SK-N-MC (cell line): ENCODE data around the gene PTPRN2.
A peak's percentile ranks its signal among the peaks of the same experiment; 100 is the strongest.

Source experiments
- EZH2 ChIP-seq: fragments of 200-600 bp; sonication (generic); IDR thresholded peaks from one replicate; pipeline ENCODE4 v1.6.1; 2017; ENCODE audit warnings: antibody characterized with exemption
- FOXP2 ChIP-seq: optimal IDR thresholded peaks from 2 replicates; pipeline ENCODE3; 2011; ENCODE audit warnings: mild to moderate bottlenecking, moderate library complexity; ENCODE audit not compliant: insufficient read depth; ENCODE audit errors: extremely low read length, control extremely low read depth
- POLR2AphosphoS5 ChIP-seq: IDR thresholded peaks from 2 replicates; pipeline ENCODE4 v1.6.1; 2012; ENCODE audit warnings: mild to moderate bottlenecking, low read depth, low read length, borderline replicate concordance

GRCh38 chr7:158374586-158374985 lies 213.0 kb downstream of the PTPRN2 start:
- no peak for TF ChIP-seq EZH2
- peak; percentile 57 for TF ChIP-seq POLR2AphosphoS5
- TF ChIP-seq FOXP2 = no peak
